Hepatocyte (in vitro differentiated cells): Measurements from ENCODE around the gene TAS2R16. TPM values are rescaled to one million over a fixed set of nuclear protein-coding genes. Genes with fewer than 3 reads are reported as not detected.

Experiments
- DNase-seq: peaks from one replicate; pipeline ENCODE4 v3.0.0-alpha.2; 2016; ENCODE audit warnings: low spot score
- H2AFZ ChIP-seq: fragments of 200-600 bp; sonication (generic); 2 replicates; pipeline ENCODE4 v1.6.0; 2016; ENCODE audit warnings: antibody characterized with exemption, mild to moderate bottlenecking
- H3K27ac ChIP-seq: fragments of 200-600 bp; sonication (generic); 2 replicates; pipeline ENCODE4 v1.5.1; 2016; ENCODE audit warnings: mild to moderate bottlenecking
- H3K27me3 ChIP-seq: fragments of 200-600 bp; sonication (generic); 2 replicates; pipeline ENCODE4 v1.6.1; 2016
- H3K36me3 ChIP-seq: fragments of 200-600 bp; sonication (generic); replicated peaks from 2 replicates; pipeline ENCODE4 v1.5.1; 2016; ENCODE audit warnings: low read depth; ENCODE audit not compliant: insufficient read depth
- H3K4me1 ChIP-seq: fragments of 200-600 bp; sonication (generic); 2 replicates; pipeline ENCODE4 v1.5.1; 2016; ENCODE audit warnings: mild to moderate bottlenecking, moderate library complexity; ENCODE audit not compliant: insufficient read depth
- H3K4me2 ChIP-seq: fragments of 200-600 bp; sonication (generic); 2 replicates; pipeline ENCODE4 v1.6.0; 2016
- H3K4me3 ChIP-seq: fragments of 200-600 bp; sonication (generic); 2 replicates; pipeline ENCODE4 v1.5.1; 2016; ENCODE audit warnings: mild to moderate bottlenecking
- H3K79me2 ChIP-seq: fragments of 200-600 bp; sonication (generic); 2 replicates; pipeline ENCODE4 v1.6.0; 2017; ENCODE audit warnings: mild to moderate bottlenecking
- H3K9me2 ChIP-seq: fragments of 200-600 bp; sonication (generic); replicated peaks from 2 replicates; pipeline ENCODE4 v1.6.0; 2017; ENCODE audit warnings: mild to moderate bottlenecking; ENCODE audit not compliant: insufficient read depth
- H3K9me3 ChIP-seq: fragments of 200-600 bp; sonication (generic); 2 replicates; pipeline ENCODE4 v1.5.1; 2016; ENCODE audit warnings: low read depth, mild to moderate bottlenecking
- H4K20me1 ChIP-seq: fragments of 200-600 bp; sonication (generic); 2 replicates; pipeline ENCODE4 v1.6.0; 2016; ENCODE audit warnings: mild to moderate bottlenecking; ENCODE audit not compliant: insufficient read depth, poor library complexity, severe bottlenecking
- EZH2 ChIP-seq: fragments of 200-600 bp; sonication (generic); IDR thresholded peaks from 2 replicates; pipeline ENCODE4 v1.6.1; 2016; ENCODE audit warnings: antibody characterized with exemption, mild to moderate bottlenecking, borderline replicate concordance
- EZH2phosphoT487 ChIP-seq: fragments of 200-600 bp; sonication (generic); IDR thresholded peaks from one replicate; pipeline ENCODE4 v1.6.1; 2018; ENCODE audit warnings: antibody characterized with exemption, mild to moderate bottlenecking, low read depth, moderate library complexity; ENCODE audit not compliant: unreplicated experiment, severe bottlenecking
- WGBS: methylation state at CpG from one replicate; pipeline ENCODE4 v1.1.6; 2016; ENCODE audit warnings: low lambda C conversion rate; ENCODE audit errors: missing lambda C conversion rate; 5-methylcytosine and 5-hydroxymethylcytosine counted together
- polyA plus RNA-seq: library from polyadenylated mRNA; unstranded; fragments of >200 nt; fragmentation: Nextera tagmentation; extraction: Ambion mirVana; gene quantifications from 2 replicates; pipeline ENCODE4 v1.2.1, GENCODE V29; 2016
- total RNA-seq: library from RNA; depleted of rRNA; stranded (reverse); fragments of >200 nt; gene quantifications from 2 replicates; pipeline ENCODE4 v1.2.3, GENCODE V29; 2014
- TF ChIP-seq, protein P1 (sequence below): fragments of 200-600 bp; sonication (generic); IDR thresholded peaks from 2 replicates; pipeline ENCODE4 v1.5.1; 2016; ENCODE audit warnings: antibody characterized with exemption, mild to moderate bottlenecking; ENCODE audit not compliant: poor library complexity

TAS2R16 gene
- total and polyA plus RNA-seq, 2 experiments from 2014 or later, result not detected

DNA sequence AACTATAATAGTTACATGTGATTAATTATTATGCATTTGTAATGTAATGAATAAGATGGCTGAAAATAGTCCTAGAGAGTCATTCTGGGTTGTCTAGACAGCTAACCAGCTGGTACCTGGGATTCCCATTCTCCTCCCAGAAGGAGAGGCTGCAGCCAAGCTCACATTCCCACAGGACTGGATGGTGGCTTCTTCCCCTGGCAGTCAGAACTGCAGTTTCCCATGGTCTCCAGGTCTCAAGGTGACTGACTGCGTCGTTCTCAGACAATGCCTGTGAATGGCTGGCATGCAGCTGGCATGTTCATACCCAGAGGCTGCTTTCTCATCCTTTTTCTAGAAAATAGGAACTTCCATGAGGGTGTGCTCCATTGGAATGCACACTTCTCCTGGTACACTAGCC is 21.3 kb downstream of the TAS2R16 start:
- H3K4me3 ChIP-seq, result no peak overlapping the region
- H3K9me2 ChIP-seq, result no peaks in the 10 kb centered on the region
- H2AFZ ChIP-seq, result no peak overlapping the region

DNA sequence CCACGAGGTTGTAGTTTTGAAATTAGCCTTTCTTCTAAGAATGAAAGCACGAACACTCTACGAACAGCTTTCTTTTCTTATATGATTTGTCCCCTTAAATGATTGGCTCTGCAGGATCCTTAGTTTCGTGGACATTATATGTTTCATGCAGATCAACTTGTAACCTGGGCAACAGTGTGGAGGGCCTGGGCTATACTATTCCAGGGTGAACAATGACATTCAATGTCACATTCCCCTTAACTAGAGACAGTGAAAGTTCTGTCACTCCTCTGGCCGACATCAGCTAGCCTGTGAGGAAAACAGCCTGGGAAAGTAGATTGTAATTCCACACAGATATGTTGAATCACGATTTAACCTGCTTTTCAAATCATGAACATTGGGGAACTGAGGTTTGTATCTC is 23.4 kb downstream of the TAS2R16 start:
- no peaks in the 10 kb centered on the region for H3K9me3 ChIP-seq
- TF ChIP-seq EZH2phosphoT487, result no peak
- TF ChIP-seq, protein P1, sequence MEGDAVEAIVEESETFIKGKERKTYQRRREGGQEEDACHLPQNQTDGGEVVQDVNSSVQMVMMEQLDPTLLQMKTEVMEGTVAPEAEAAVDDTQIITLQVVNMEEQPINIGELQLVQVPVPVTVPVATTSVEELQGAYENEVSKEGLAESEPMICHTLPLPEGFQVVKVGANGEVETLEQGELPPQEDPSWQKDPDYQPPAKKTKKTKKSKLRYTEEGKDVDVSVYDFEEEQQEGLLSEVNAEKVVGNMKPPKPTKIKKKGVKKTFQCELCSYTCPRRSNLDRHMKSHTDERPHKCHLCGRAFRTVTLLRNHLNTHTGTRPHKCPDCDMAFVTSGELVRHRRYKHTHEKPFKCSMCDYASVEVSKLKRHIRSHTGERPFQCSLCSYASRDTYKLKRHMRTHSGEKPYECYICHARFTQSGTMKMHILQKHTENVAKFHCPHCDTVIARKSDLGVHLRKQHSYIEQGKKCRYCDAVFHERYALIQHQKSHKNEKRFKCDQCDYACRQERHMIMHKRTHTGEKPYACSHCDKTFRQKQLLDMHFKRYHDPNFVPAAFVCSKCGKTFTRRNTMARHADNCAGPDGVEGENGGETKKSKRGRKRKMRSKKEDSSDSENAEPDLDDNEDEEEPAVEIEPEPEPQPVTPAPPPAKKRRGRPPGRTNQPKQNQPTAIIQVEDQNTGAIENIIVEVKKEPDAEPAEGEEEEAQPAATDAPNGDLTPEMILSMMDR, result no peak
- no peak for TF ChIP-seq EZH2
- WGBS, result 76% methylated on average over 6 of the region's 6 CpGs
- no peaks in the 10 kb centered on the region for H3K4me1 ChIP-seq
- H3K9me2 ChIP-seq, result no peaks in the 10 kb centered on the region
- H3K79me2 ChIP-seq, result no peaks in the 10 kb centered on the region
- H3K4me3 ChIP-seq, result no peak overlapping the region
- DNase-seq, result no peak
- no peak overlapping the region for H3K4me2 ChIP-seq
- H3K36me3 ChIP-seq, result no peaks in the 10 kb centered on the region
- no peaks in the 10 kb centered on the region for H4K20me1 ChIP-seq
- no peak overlapping the region for H3K27ac ChIP-seq
- H3K27me3 ChIP-seq, result no peaks in the 10 kb centered on the region
- no peak overlapping the region for H2AFZ ChIP-seq

More for the DNA sequence above, 21.3 kb downstream of the TAS2R16 start:
- Histone ChIP-seq H4K20me1 (no peaks in the 10 kb centered on the region), H3K27me3 (no peaks in the 10 kb centered on the region), H3K79me2 (no peaks in the 10 kb centered on the region), H3K4me1 (no peaks in the 10 kb centered on the region), H3K4me2 (no peak overlapping the region), H3K9me3 (no peaks in the 10 kb centered on the region), H3K27ac (no peak overlapping the region), H3K36me3 (no peaks in the 10 kb centered on the region)
- 87% methylated on average over 2 of the region's 2 CpGs for WGBS
- TF ChIP-seq, protein P1, result no peak
- TF ChIP-seq EZH2 (no peak), EZH2phosphoT487 (no peak)
- DNase-seq, result no peak

DNA sequence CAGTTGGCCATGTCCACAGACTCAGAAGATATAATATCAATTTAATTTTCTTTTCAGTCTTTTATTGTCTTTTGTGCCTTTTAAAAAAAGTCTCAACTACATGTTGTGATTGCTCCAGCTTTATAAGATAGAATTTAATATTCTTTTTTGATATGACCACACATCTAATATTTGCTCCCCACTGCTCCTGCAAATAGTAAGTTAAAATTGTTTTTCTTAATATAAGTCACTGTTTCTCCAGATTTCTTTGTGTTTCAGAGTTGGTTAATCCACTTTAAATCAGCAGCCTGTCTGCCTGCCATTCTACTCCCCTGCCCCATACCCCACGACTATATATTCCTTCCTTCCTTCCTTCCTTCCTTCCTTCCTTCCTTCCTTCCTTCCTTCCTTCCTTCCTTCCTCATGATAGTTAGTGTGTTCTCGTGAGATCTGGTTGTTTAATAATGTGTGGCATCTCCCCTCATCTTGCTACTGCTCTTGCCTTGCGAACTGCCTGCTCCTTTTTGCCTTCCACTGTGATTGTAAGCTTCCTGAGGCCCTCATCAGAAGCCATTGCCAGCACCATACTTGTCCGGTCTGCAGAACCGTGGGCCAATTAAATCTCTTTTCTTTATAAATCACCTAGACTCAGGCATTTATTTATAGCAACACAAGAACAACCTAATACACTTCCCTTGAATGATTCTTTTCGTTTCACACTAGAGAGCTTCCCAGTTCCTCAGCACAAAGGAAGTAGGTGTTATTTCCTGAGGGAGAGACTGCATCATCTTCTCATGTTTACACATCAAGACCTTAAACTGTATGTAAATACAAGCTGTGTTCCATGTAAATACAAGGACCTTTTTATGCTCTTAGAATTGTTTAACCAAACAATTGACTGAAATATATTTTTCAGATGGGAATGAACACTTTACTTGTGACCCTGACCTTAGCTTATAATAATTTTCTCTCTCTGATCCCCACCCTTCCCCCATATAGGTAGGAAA is 24.5 kb downstream of the TAS2R16 start:
- no peak for DNase-seq

More for the DNA sequence above, 24.5 kb downstream of the TAS2R16 start:
- TF ChIP-seq EZH2, result no peak
- TF ChIP-seq, protein P1, result no peak
- no peak for TF ChIP-seq EZH2phosphoT487
- Histone ChIP-seq H3K27me3 (no peaks in the 10 kb centered on the region), H3K4me3 (no peak overlapping the region), H3K36me3 (no peaks in the 10 kb centered on the region), H3K9me2 (no peaks in the 10 kb centered on the region), H4K20me1 (no peaks in the 10 kb centered on the region), H2AFZ (no peak overlapping the region), H3K9me3 (no peaks in the 10 kb centered on the region), H3K27ac (no peak overlapping the region), H3K79me2 (no peaks in the 10 kb centered on the region), H3K4me1 (no peaks in the 10 kb centered on the region), H3K4me2 (no peak overlapping the region)
- WGBS, result 43% methylated on average over 6 of the region's 6 CpGs
